NK-92 (cell line): ENCODE results near the gene PTTG2.
"Not testable (repeated sequence)": the region's sequence is repeated elsewhere in the genome, so short reads cannot be mapped to it uniquely, and the experiment has no call there.

Experiments
- DNase-seq: peaks from one replicate; lab custom pipeline; 2025; ENCODE audit not compliant: unreplicated experiment; lab: John Stamatoyannopoulos, UW

PTTG2 gene

GRCh38 chr4:37956941-37957340, 3.3 kb upstream of the PTTG2 start:
- DNase-seq = no peak

- no peak for DNase-seq
Measured at GRCh38 chr4:37958932-37959331, 1.3 kb upstream of the PTTG2 start.

GRCh38 chr4:37960679-37961450, 667 bp downstream of the PTTG2 start:
- no peak for DNase-seq

GRCh38 chr4:37964734-37965457, 4.7 kb downstream of the PTTG2 start:
- DNase-seq = no peak

GRCh38 chr4:37966044-37966443, 5.8 kb downstream of the PTTG2 start:
- DNase-seq = no peak

GRCh38 chr4:37967736-37968135, 7.5 kb downstream of the PTTG2 start:
- DNase-seq = no peak

GRCh38 chr4:37968747-37969146, 8.5 kb downstream of the PTTG2 start:
- no peak for DNase-seq

GRCh38 chr4:37970702-37971101, 10.5 kb downstream of the PTTG2 start:
- DNase-seq = no peak

- no peak for DNase-seq
Measured at GRCh38 chr4:37971202-37971601, 11.0 kb downstream of the PTTG2 start.

GRCh38 chr4:37973441-37973840, 13.2 kb downstream of the PTTG2 start:
- no peak for DNase-seq

GRCh38 chr4:37975321-37975822, 15.2 kb downstream of the PTTG2 start:
- not testable (repeated sequence) for DNase-seq

- DNase-seq = no peak
Measured at GRCh38 chr4:37976507-37976906, 16.3 kb downstream of the PTTG2 start.

GRCh38 chr4:37976991-37977470, 16.8 kb downstream of the PTTG2 start:
- no peak for DNase-seq

GRCh38 chr4:37977471-37978247, 17.5 kb downstream of the PTTG2 start:
- DNase-seq = no peak

- DNase-seq = no peak
Measured at GRCh38 chr4:37978248-37978924, 18.2 kb downstream of the PTTG2 start.

GRCh38 chr4:37980246-37980645, 20.0 kb downstream of the PTTG2 start:
- DNase-seq = no peak

- no peak for DNase-seq
Measured at GRCh38 chr4:37981425-37981824, 21.2 kb downstream of the PTTG2 start.

- DNase-seq = no peak
Measured at GRCh38 chr4:37981844-37982720, 21.9 kb downstream of the PTTG2 start.

GRCh38 chr4:37982736-37983135, 22.5 kb downstream of the PTTG2 start:
- no peak for DNase-seq

- DNase-seq = no peak
Measured at GRCh38 chr4:37983951-37984350, 23.8 kb downstream of the PTTG2 start.
